GM21360 (cell line): ENCODE data around the gene PEX11B.

Experiments used
- ATAC-seq: cut with Tn5 transposase; IDR thresholded peaks from one replicate; pipeline ENCODE4 v1.9.1; 2021; ENCODE audit warnings: mild to moderate bottlenecking, moderate library complexity; ENCODE audit not compliant: unreplicated experiment

PEX11B gene, protein sequence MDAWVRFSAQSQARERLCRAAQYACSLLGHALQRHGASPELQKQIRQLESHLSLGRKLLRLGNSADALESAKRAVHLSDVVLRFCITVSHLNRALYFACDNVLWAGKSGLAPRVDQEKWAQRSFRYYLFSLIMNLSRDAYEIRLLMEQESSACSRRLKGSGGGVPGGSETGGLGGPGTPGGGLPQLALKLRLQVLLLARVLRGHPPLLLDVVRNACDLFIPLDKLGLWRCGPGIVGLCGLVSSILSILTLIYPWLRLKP

GRCh38 chr1:145918144-145918991 lies at the start of gene PEX11B:
TSS of gene PEX11B (minus strand) at chr1:145918717. CDS start at chr1:145918688, 29 bp downstream.
- peak; percentile 76 for ATAC-seq

DNA sequence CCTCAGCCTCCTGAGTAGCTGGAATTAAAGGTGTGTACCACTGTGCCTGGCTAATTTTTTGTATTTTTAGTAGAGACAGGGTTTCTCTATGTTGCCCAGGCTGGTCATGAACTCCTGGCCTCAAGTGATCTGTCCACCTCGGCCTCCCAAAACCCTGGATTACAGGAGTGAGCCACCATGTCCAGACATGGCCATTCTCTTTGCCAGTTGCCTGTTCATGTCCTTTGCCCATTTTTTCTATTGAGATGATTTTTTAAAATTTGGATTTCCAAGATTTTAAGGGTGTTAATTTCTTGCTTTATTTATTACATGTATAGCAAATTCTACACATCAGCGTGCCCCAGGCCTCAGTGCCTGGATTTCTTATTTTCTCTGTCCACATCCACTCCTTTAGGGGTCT lies 48.8 kb upstream of the PEX11B start:
- ATAC-seq = no peak

GRCh38 chr1:145965119-145965744 lies 46.7 kb upstream of the PEX11B start:
- ATAC-seq = no peak

GRCh38 chr1:145964328-145965118 lies 46.0 kb upstream of the PEX11B start, which contains the start of the genes ANKRD34A and POLR3GL:
TSS of gene ANKRD34A (minus strand) at chr1:145964575. CDS start at chr1:145961759, 2,816 bp downstream.
TSS of gene POLR3GL (plus strand) at chr1:145964690. CDS start at chr1:145974866, 10,176 bp downstream.
- ATAC-seq = peak; percentile 72

- ATAC-seq = no peak
Measured at GRCh38 chr1:145963265-145964019, 44.9 kb upstream of the PEX11B start.

- ATAC-seq = no peak
Measured at GRCh38 chr1:145962157-145963102, 43.9 kb upstream of the PEX11B start.

GRCh38 chr1:145961425-145962156 lies 43.1 kb upstream of the PEX11B start:
- no peak for ATAC-seq

DNA sequence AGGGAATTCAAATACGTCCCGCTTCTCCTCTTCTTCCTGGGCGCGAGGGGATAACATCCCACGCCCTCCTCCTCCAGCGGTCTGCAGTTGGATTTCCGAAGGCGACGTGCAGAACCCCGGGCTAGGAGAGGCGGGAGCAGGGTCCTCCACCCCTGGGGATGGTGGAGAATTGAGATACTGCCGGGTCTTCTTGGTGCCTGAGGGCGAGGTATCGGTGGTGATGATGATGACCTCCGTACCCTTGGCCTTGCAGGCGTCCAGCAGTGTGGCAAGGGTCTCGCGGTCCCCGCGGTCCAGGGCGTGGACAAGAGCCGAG lies 42.5 kb upstream of the PEX11B start:
- ATAC-seq = no peak

GRCh38 chr1:145960468-145961108 lies 42.1 kb upstream of the PEX11B start:
- ATAC-seq = no peak

- ATAC-seq = no peak
Measured at GRCh38 chr1:145959957-145960467, 41.5 kb upstream of the PEX11B start.

DNA sequence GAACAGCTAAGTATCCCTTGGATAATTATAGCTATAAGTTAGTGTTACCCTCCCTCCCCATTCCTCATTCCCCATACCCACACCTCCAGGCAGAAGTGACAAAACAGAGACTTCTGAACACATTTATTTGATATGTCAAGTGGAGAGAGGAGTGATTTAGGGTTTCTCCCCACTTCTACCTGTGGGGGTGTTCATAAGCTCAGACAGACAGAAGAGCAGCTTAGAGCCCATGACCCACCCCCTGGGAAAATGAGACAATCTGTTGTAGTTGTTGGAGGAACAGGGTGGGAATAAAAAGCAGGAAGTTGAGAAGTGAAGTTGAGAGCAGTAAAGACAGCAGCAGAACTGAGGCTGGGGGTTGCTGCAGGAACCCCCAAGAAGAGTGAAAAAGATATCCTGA lies 40.8 kb upstream of the PEX11B start:
- no peak for ATAC-seq

- no peak for ATAC-seq
Measured at GRCh38 chr1:145958734-145959133, 40.2 kb upstream of the PEX11B start.

DNA sequence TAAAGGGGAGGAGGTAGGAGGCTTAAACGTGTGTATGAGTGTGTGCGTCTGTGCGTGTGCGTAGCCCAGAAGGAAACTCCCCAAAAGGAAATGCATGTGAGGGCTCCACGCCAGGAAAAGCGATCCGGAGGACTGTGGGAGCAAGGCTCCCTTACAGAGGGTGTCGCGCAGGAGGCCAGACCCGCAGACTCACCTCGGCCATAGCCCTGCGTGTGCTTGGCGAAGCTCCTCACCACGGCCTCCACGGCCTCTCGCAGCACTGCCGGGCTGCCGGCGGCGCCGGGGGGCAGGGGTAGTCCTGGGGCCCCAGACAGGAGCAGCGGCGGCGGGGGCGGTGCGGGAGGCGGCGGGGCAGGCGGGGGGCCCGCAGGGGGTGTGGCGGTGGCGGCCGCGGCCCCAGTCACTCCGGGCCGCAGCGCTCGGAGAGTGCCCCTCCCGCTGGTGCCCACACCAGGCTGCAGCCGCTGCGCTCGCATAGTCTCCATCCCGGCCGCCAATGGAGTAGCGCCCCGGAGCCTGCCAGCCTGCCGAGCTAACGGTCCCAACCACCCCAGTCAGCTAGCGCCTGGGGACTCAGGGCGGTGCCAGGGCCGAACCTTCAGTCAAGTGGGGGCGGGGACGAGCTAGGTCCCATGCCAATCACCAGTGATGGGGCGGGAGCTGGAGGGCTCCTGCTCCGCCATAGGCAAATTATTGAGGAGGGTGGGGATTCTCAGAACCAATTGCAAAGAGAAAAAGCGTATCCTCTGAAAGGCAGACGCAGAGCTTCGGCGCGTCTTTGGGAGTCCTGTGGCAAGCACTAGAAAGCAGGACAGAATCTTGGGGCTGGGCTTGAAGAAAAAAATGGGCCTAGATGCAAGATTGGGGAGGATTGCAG lies 39.2 kb upstream of the PEX11B start, which contains the start of gene LIX1L:
Gene LIX1L (minus strand): TSS at position 575 of the 877 bp plus-strand sequence. CDS start 90 bp downstream, at position 485.
- ATAC-seq = peak; percentile 63

DNA sequence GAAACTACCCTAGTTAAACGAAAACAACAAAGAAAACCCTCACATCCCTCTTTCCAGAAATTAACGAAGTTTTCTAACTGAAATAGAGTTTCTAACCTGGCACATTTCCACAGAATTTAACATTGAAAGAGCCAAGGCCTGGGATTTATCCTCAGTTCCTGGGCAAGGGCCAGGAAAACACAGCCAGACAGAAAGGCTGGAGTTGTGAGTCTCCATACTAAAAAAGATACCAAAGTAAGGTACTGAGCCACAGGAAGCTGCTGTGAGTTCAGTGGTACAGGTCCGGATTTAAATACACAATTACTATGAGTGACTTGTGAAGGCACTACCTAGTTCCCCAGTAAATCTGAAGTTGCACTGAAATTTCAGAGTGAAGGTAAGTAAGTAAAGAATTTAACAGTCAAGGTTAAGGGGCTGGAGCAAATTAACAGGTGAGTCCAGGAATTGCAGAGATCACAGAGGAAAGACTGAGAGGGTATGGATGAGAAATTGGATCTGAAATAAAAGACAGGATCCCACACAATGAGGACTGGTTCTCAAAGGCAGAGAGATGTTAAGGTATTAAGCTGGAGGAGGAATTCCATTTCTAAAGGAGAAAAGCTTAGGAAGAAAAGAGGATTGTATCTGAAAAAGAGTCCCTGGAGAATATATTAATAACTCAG lies 38.4 kb upstream of the PEX11B start:
- no peak for ATAC-seq

- no peak for ATAC-seq
Measured at GRCh38 chr1:145956361-145956760, 37.8 kb upstream of the PEX11B start.

- ATAC-seq = no peak
Measured at GRCh38 chr1:145955436-145955835, 36.9 kb upstream of the PEX11B start.
